ENCODE measurements around the gene UBE2Z. TPM values are rescaled to one million over a fixed set of nuclear protein-coding genes. Genes with fewer than 3 reads are reported as not detected.

UBE2Z gene
- total and polyA plus RNA-seq, 2 of the 13 experiments (the other 11 are each of a cell fraction or from before 2014, with no cell fraction given): 63.2 to 122 TPM

DNA sequence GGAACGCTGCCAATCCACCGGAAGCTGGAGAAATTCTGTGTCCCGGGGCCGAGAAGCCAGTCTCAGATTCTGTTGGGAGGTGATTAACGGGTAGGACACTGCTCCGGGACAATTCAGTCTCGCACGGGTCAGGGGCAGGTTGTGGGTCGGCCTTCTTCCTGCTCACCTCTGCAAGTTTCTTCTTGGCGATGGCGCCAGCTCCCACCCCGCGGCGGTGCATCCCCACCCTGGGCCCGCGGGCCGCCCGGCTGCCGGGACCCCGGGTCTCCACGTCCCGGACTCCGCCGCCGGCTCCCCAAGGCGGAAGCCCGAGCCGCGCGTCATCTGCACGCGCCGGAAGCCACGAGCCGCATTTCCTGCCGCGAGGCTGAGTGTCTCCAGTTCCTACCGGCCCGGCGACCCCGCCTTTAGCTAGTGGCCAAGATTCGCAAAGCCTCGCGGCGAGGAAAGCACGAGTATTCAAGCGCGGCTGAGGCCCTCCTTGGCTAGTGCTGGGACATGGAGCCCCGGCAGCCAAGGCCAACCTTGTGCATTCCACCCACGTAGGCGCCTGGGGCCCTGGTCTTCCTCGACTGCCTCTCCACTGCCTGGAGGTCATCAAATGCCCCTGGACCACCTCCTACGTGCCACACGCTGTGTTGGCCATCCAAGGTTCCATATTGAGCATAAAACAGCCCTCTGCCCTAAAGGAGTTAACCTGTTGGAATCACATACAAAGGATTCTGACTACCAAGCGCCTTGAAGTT is 36.5 kb downstream of the UBE2Z start, which contains the start of gene SNF8 (continued):
- TF ChIP-seq ZNF766 (CRISPR knock-in tag; IDR thresholded peaks at IDR 0.05; ENCODE audit: borderline replicate concordance): peak; percentile 81; the same call in 1 of the 2 replicates
- peak; percentile 91; the same call in 1 of the 2 replicates for TF ChIP-seq EEA1 (CRISPR knock-in tag; IDR thresholded peaks at IDR 0.05; ENCODE audit: borderline replicate concordance)
- TF ChIP-seq TBP (CRISPR knock-in tag; IDR thresholded peaks at IDR 0.05): no peak
- peak; percentile 86 for TF ChIP-seq ZSCAN29 (CRISPR knock-in tag; conservative IDR thresholded peaks at IDR 0.05)
- TF ChIP-seq ZNF883 (CRISPR knock-in tag; IDR thresholded peaks at IDR 0.05; ENCODE audit: not compliant biosample characterization): peak; percentile 79
- no peak; the same call in 1 of the 2 replicates for TF ChIP-seq RARA (CRISPR knock-in tag; IDR thresholded peaks at IDR 0.05)
- TF ChIP-seq TP53 (CRISPR knock-in tag; conservative IDR thresholded peaks at IDR 0.05): peak; percentile 60; the same call in 1 of the 2 replicates
- peak; percentile 90 for TF ChIP-seq ATF5 (CRISPR knock-in tag; IDR thresholded peaks at IDR 0.05; ENCODE audit: low read depth)
- peak; percentile 19; the same call in 1 of the 2 replicates for TF ChIP-seq KLF11 (CRISPR knock-in tag; IDR thresholded peaks at IDR 0.05)
- TF ChIP-seq, protein P1, sequence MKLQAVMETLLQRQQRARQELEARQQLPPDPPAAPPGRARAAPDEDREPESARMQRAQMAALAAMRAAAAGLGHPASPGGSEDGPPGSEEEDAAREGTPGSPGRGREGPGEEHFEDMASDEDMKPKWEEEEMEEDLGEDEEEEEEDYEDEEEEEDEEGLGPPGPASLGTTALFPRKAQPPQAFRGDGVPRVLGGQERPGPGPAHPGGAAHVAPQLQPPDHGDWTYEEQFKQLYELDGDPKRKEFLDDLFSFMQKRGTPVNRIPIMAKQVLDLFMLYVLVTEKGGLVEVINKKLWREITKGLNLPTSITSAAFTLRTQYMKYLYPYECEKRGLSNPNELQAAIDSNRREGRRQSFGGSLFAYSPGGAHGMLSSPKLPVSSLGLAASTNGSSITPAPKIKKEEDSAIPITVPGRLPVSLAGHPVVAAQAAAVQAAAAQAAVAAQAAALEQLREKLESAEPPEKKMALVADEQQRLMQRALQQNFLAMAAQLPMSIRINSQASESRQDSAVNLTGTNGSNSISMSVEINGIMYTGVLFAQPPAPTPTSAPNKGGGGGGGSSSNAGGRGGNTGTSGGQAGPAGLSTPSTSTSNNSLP (IDR thresholded peaks at IDR 0.05; ENCODE audit: low read depth, low read length): no peak; the same call in 1 of the 2 replicates
- no peak for TF ChIP-seq ZNF780A (CRISPR knock-in tag; IDR thresholded peaks at IDR 0.05)
- TF ChIP-seq SRSF1 (optimal IDR thresholded peaks at IDR 0.05; ENCODE audit: low read depth, low read length): peak; percentile 69
- TF ChIP-seq HNRNPLL (IDR thresholded peaks at IDR 0.05; ENCODE audit: low read depth, low read length, poor library complexity, severe bottlenecking): peak; percentile 64
- peak; percentile 47 for TF ChIP-seq BHLHE40 (IDR thresholded peaks at IDR 0.05; ENCODE audit: low read length)
- TF ChIP-seq ZFP37 (CRISPR knock-in tag; IDR thresholded peaks at IDR 0.05; ENCODE audit: borderline replicate concordance): peak; percentile 63; the same call in 1 of the 2 replicates
- TF ChIP-seq PHF8 (CRISPR knock-in tag; IDR thresholded peaks at IDR 0.05): peak; percentile 96
- TF ChIP-seq ELF1 (CRISPR knock-in tag; IDR thresholded peaks at IDR 0.05): peak; percentile 97
- peak; percentile 57 for TF ChIP-seq TFE3 (CRISPR knock-in tag; IDR thresholded peaks at IDR 0.05)
- TF ChIP-seq GABPA (IDR thresholded peaks at IDR 0.05; ENCODE audit: low read depth, low read length): peak; percentile 97
- TF ChIP-seq GABPA (CRISPR knock-in tag; IDR thresholded peaks at IDR 0.05; ENCODE audit: low read depth): peak; percentile 94
- TF ChIP-seq AHR (CRISPR knock-in tag; IDR thresholded peaks at IDR 0.05): peak; percentile 67; the same call in 1 of the 2 replicates
- TF ChIP-seq EED (CRISPR knock-in tag; IDR thresholded peaks at IDR 0.05): peak; percentile 62
- peak; percentile 41 for TF ChIP-seq PTBP1 (IDR thresholded peaks at IDR 0.05; ENCODE audit: low read depth, low read length, poor library complexity, severe bottlenecking)
- no peak for TF ChIP-seq ZNF24 (IDR thresholded peaks at IDR 0.05)
- peak; percentile 88 for TF ChIP-seq ZNF232 (CRISPR knock-in tag; IDR thresholded peaks at IDR 0.05; ENCODE audit: borderline replicate concordance)
- TF ChIP-seq NFE2L2 (IDR thresholded peaks at IDR 0.05; ENCODE audit: low read length): no peak
- peak; percentile 52; the same call in 1 of the 2 replicates for TF ChIP-seq XBP1 (CRISPR knock-in tag; IDR thresholded peaks at IDR 0.05)
- TF ChIP-seq MAFF (IDR thresholded peaks at IDR 0.05; ENCODE audit: low read depth, low read length): no peak
- TF ChIP-seq ZSCAN21 (CRISPR knock-in tag; IDR thresholded peaks at IDR 0.05; ENCODE audit: borderline replicate concordance): peak; percentile 80; the same call in 1 of the 2 replicates

All from HepG2 (cell line).